ENCODE data around the gene CACNA1C. TPM values are rescaled to one million over a fixed set of nuclear protein-coding genes. Genes with fewer than 3 reads are reported as not detected.

CACNA1C gene
- total RNA-seq, 1 donor from 2014 or later, result 1.6 TPM

GRCh38 chr12:2215709-2216560 is 163.1 kb downstream of the CACNA1C start:
- H3K27ac Mint-ChIP-seq (ENCODE audit: unreplicated experiment), result no peak overlapping the region
- no peak overlapping the region for H3K4me3 Mint-ChIP-seq
- DNase-seq (ENCODE audit: low read depth, low spot score), result no peak
- peaks cover 15% of the 10 kb centered on the region for H3K4me1 Mint-ChIP-seq
- no peaks in the 10 kb centered on the region for H3K27me3 Mint-ChIP-seq (ENCODE audit: low read depth)
- TF ChIP-seq CTCF (conservative IDR thresholded peaks at IDR 0.05), result no peak
- no peaks in the 10 kb centered on the region for H3K36me3 Mint-ChIP-seq (ENCODE audit: low read depth)
- H3K9me3 Mint-ChIP-seq, result no peaks in the 10 kb centered on the region

- Mint-ChIP-seq H3K4me1 (peaks cover 5% of the 10 kb centered on the region), H3K9me3 (no peaks in the 10 kb centered on the region), H3K36me3 (ENCODE audit: low read depth) (no peaks in the 10 kb centered on the region), H3K4me3 (no peak overlapping the region), H3K27ac (ENCODE audit: unreplicated experiment) (no peak overlapping the region), H3K27me3 (ENCODE audit: low read depth) (no peaks in the 10 kb centered on the region)
- TF ChIP-seq CTCF (conservative IDR thresholded peaks at IDR 0.05), result no peak
- DNase-seq (ENCODE audit: low read depth, low spot score), result no peak
These were observed 165.9 kb downstream of the CACNA1C start for GRCh38 chr12:2218706-2219105.

GRCh38 chr12:2221030-2221621 is 168.3 kb downstream of the CACNA1C start:
- peaks cover under 1% of the 10 kb centered on the region for H3K4me1 Mint-ChIP-seq

GRCh38 chr12:2222691-2223090 is 169.9 kb downstream of the CACNA1C start:
- no peak for TF ChIP-seq CTCF (conservative IDR thresholded peaks at IDR 0.05)
- Mint-ChIP-seq H3K9me3 (no peaks in the 10 kb centered on the region), H3K36me3 (ENCODE audit: low read depth) (no peaks in the 10 kb centered on the region), H3K27me3 (ENCODE audit: low read depth) (no peaks in the 10 kb centered on the region), H3K27ac (ENCODE audit: unreplicated experiment) (no peak overlapping the region), H3K4me3 (no peak overlapping the region), H3K4me1 (peaks cover 5% of the 10 kb centered on the region)
- DNase-seq (ENCODE audit: low read depth, low spot score), result no peak

More at GRCh38 chr12:2221030-2221621, 168.3 kb downstream of the CACNA1C start:
- Mint-ChIP-seq H3K27ac (ENCODE audit: unreplicated experiment) (no peak overlapping the region), H3K9me3 (no peaks in the 10 kb centered on the region), H3K36me3 (ENCODE audit: low read depth) (no peaks in the 10 kb centered on the region), H3K27me3 (ENCODE audit: low read depth) (no peaks in the 10 kb centered on the region), H3K4me3 (no peak overlapping the region)
- DNase-seq (ENCODE audit: low read depth, low spot score), result no peak
- no peak for TF ChIP-seq CTCF (conservative IDR thresholded peaks at IDR 0.05)

GRCh38 chr12:2224961-2225360 is 172.2 kb downstream of the CACNA1C start:
- Mint-ChIP-seq H3K4me1 (peaks cover 5% of the 10 kb centered on the region), H3K36me3 (ENCODE audit: low read depth) (no peaks in the 10 kb centered on the region), H3K4me3 (no peak overlapping the region), H3K27ac (ENCODE audit: unreplicated experiment) (no peak overlapping the region), H3K9me3 (no peaks in the 10 kb centered on the region), H3K27me3 (ENCODE audit: low read depth) (no peaks in the 10 kb centered on the region)
- no peak for TF ChIP-seq CTCF (conservative IDR thresholded peaks at IDR 0.05)
- DNase-seq (ENCODE audit: low read depth, low spot score), result no peak
